Neuron (in vitro differentiated cells): ENCODE measurements around the gene CDK2AP2.
"Not testable (repeated sequence)": the region's sequence is repeated elsewhere in the genome, so short reads cannot be mapped to it uniquely, and the experiment has no call there.

Source experiments
- H2AFZ ChIP-seq: one replicate; pipeline ENCODE4 v1.6.1; 2013; ENCODE audit warnings: low read depth, mild to moderate bottlenecking, inconsistent platforms, low read length, moderate library complexity
- H3K27me3 ChIP-seq: one replicate; pipeline ENCODE4 v1.6.1; 2013; ENCODE audit warnings: low read length; ENCODE audit not compliant: insufficient read depth
- H3K36me3 ChIP-seq: one replicate; pipeline ENCODE4 v1.6.1; 2013; ENCODE audit warnings: low read length; ENCODE audit not compliant: insufficient read depth
- H3K4me1 ChIP-seq: one replicate; pipeline ENCODE4 v1.6.1; 2013; ENCODE audit warnings: low read length; ENCODE audit not compliant: insufficient read depth
- H3K4me3 ChIP-seq: 2 replicates; pipeline ENCODE4 v1.5.1; 2013; ENCODE audit warnings: mild to moderate bottlenecking, low read length, moderate library complexity
- H3K9me3 ChIP-seq: one replicate; pipeline ENCODE4 v1.6.1; 2013; ENCODE audit warnings: low read length

CDK2AP2 gene

GRCh38 chr11:67485873-67486361 lies 22.0 kb downstream of the CDK2AP2 start:
- not testable (repeated sequence) for H3K27me3 ChIP-seq, H2AFZ ChIP-seq, H3K9me3 ChIP-seq, H3K4me3 ChIP-seq
- Histone ChIP-seq H3K36me3 (peaks cover 23% of the 10 kb centered on the region), H3K4me1 (peaks cover 10% of the 10 kb centered on the region)

- H3K9me3 ChIP-seq: no peaks in the 10 kb centered on the region
- H3K27me3 ChIP-seq: no peaks in the 10 kb centered on the region
- H2AFZ ChIP-seq: no peak overlapping the region
- H3K4me3 ChIP-seq: no peak overlapping the region
- peaks cover 14% of the 10 kb centered on the region for H3K36me3 ChIP-seq
- H3K4me1 ChIP-seq: peaks cover 6% of the 10 kb centered on the region
Measured at GRCh38 chr11:67484847-67485311, 23.1 kb downstream of the CDK2AP2 start.

GRCh38 chr11:67483831-67484665 lies 23.9 kb downstream of the CDK2AP2 start:
- Histone ChIP-seq H3K27me3 (no peaks in the 10 kb centered on the region), H2AFZ (no peak overlapping the region), H3K4me3 (peak overlapping the region; percentile 58), H3K4me1 (peaks cover 6% of the 10 kb centered on the region), H3K9me3 (no peaks in the 10 kb centered on the region), H3K36me3 (peaks cover 11% of the 10 kb centered on the region)

GRCh38 chr11:67482827-67483798 lies 24.8 kb downstream of the CDK2AP2 start, which contains the start of gene AIP:
Gene AIP (plus strand): TSS chr11:67483026. CDS start chr11:67483159, 133 bp downstream.
- H3K36me3 ChIP-seq: peaks cover 9% of the 10 kb centered on the region

GRCh38 chr11:67482275-67482826 lies 25.6 kb downstream of the CDK2AP2 start:
- H3K4me3 ChIP-seq: peak overlapping the region; percentile 58
- no peaks in the 10 kb centered on the region for H3K27me3 ChIP-seq

More at GRCh38 chr11:67482827-67483798, 24.8 kb downstream of the CDK2AP2 start, which contains the start of gene AIP:
- H3K27me3 ChIP-seq: no peaks in the 10 kb centered on the region
- peak within 1 kb of the TSS; percentile 58 for H3K4me3 ChIP-seq
- no peaks in the 10 kb centered on the region for H3K9me3 ChIP-seq
- peaks cover 6% of the 10 kb centered on the region for H3K4me1 ChIP-seq
- peak within 1 kb of the TSS; percentile 64 for H2AFZ ChIP-seq

GRCh38 chr11:67477344-67478050 lies 30.5 kb downstream of the CDK2AP2 start:
- not testable (repeated sequence) for H3K4me3 ChIP-seq, H3K36me3 ChIP-seq, H3K4me1 ChIP-seq, H3K27me3 ChIP-seq, H2AFZ ChIP-seq, H3K9me3 ChIP-seq

More at GRCh38 chr11:67482275-67482826, 25.6 kb downstream of the CDK2AP2 start:
- peaks cover 5% of the 10 kb centered on the region for H3K36me3 ChIP-seq
- peaks cover 6% of the 10 kb centered on the region for H3K4me1 ChIP-seq
- H3K9me3 ChIP-seq: no peaks in the 10 kb centered on the region
- H2AFZ ChIP-seq: peak overlapping the region; percentile 64

- H3K9me3 ChIP-seq, H2AFZ ChIP-seq, H3K4me1 ChIP-seq, H3K36me3 ChIP-seq, H3K27me3 ChIP-seq, H3K4me3 ChIP-seq: not testable (repeated sequence)
Measured at GRCh38 chr11:67476692-67477091, 31.3 kb downstream of the CDK2AP2 start.

GRCh38 chr11:67472882-67473281 lies 35.1 kb downstream of the CDK2AP2 start:
- no peak overlapping the region for H3K4me3 ChIP-seq
- peaks cover 9% of the 10 kb centered on the region for H3K4me1 ChIP-seq
- no peak overlapping the region for H2AFZ ChIP-seq
- no peaks in the 10 kb centered on the region for H3K36me3 ChIP-seq
- H3K27me3 ChIP-seq: no peaks in the 10 kb centered on the region
- H3K9me3 ChIP-seq: no peaks in the 10 kb centered on the region

- H3K4me1 ChIP-seq: peaks cover 15% of the 10 kb centered on the region
- no peak overlapping the region for H2AFZ ChIP-seq
- no peak overlapping the region for H3K4me3 ChIP-seq
- no peaks in the 10 kb centered on the region for H3K9me3 ChIP-seq
- no peaks in the 10 kb centered on the region for H3K27me3 ChIP-seq
- no peaks in the 10 kb centered on the region for H3K36me3 ChIP-seq
Measured at GRCh38 chr11:67470337-67471002, 37.5 kb downstream of the CDK2AP2 start.

- peak overlapping the region; percentile 51 for H3K4me3 ChIP-seq
- no peaks in the 10 kb centered on the region for H3K27me3 ChIP-seq
- H2AFZ ChIP-seq: peak overlapping the region; percentile 48
- no peaks in the 10 kb centered on the region for H3K36me3 ChIP-seq
- no peaks in the 10 kb centered on the region for H3K9me3 ChIP-seq
- H3K4me1 ChIP-seq: peaks cover 15% of the 10 kb centered on the region
Measured at GRCh38 chr11:67469508-67469811, 38.5 kb downstream of the CDK2AP2 start.

GRCh38 chr11:67468759-67469507 lies 39.0 kb downstream of the CDK2AP2 start, which contains the start of gene TMEM134:
Gene TMEM134 (minus strand): TSS chr11:67469251. CDS start chr11:67469192, 59 bp downstream.
- Histone ChIP-seq H2AFZ (peak within 1 kb of the TSS; percentile 48), H3K4me1 (peaks cover 18% of the 10 kb centered on the region), H3K36me3 (no peaks in the 10 kb centered on the region), H3K27me3 (no peaks in the 10 kb centered on the region), H3K4me3 (peak within 1 kb of the TSS; percentile 86), H3K9me3 (no peaks in the 10 kb centered on the region)
